Adrenal gland (tissue), 9 donors: ENCODE results near the gene RMP24.

Experiments
- DNase-seq, 7 donors: peaks; one replicate each; pipeline ENCODE4 v3.0.0-alpha.2; 2019 to 2020
- H3K27ac ChIP-seq, 5 donors: fragments of 200-600 bp; sonication (generic) in 4 of 5; 1 replicate in 3 of 5; 2 replicates in 2 of 5; pipeline versions ENCODE4 v1.5.1 to v1.8.0; 2016 to 2020; ENCODE audit warnings: mild to moderate bottlenecking in 1 of 5
- H3K27me3 ChIP-seq: fragments of 200-600 bp; 2 replicates; pipeline ENCODE4 v1.8.0; 2021
- H3K36me3 ChIP-seq, 2 donors: fragments of 200-600 bp; replicated peaks in 1 of 2; 1 replicate in 1 of 2; 2 replicates in 1 of 2; pipeline versions ENCODE4 v1.5.1 to v1.8.0; 2018 to 2022
- H3K4me1 ChIP-seq, 2 donors: fragments of 200-600 bp; replicated peaks in 1 of 2; 1 replicate in 1 of 2; 2 replicates in 1 of 2; pipeline versions ENCODE4 v1.5.1 to v1.8.0; 2018 to 2021
- H3K4me3 ChIP-seq, 4 donors: fragments of 200-600 bp; sonication (generic) in 3 of 4; one replicate each; pipeline ENCODE4 v1.5.1; 2016 to 2018
- H3K9me3 ChIP-seq, 3 donors: fragments of 200-600 bp; sonication (generic) in 1 of 3; replicated peaks in 1 of 3; 1 replicate in 2 of 3; 2 replicates in 1 of 3; pipeline versions ENCODE4 v1.5.1 to v1.8.0; 2016 to 2021
- POLR2A ChIP-seq, 2 donors: fragments of 450-650 bp; IDR thresholded peaks; one replicate each; pipeline ENCODE4 v1.6.1; 2017; ENCODE audit warnings: antibody characterized with exemption in 2 of 2, mild to moderate bottlenecking in 2 of 2, moderate library complexity in 1 of 2
- WGBS, 4 donors: extraction: QIAGEN DNeasy Blood & Tissue Kit in 2 of 4; methylation state at CpG; one replicate each; pipeline versions ENCODE4 v1.1.5 to v1.1.7; 2013 to 2017; 5-methylcytosine and 5-hydroxymethylcytosine counted together
- intact Hi-C, 2 donors: fragments of 100-400 bp; cut with DNase I; formaldehyde crosslinking; loops; one replicate each; pipeline versions ENCODE4 v1.14.1 to v1.15.0; 2022 to 2023
- TF ChIP-seq, protein P1 (sequence below), 6 experiments: fragments of 450-650 bp in 4 of 6; fragments of 200-600 bp in 2 of 6; sonication (generic) in 1 of 6; IDR thresholded peaks; 1 replicate in 5 of 6; 2 replicates in 1 of 6; pipeline versions ENCODE4 v1.5.1 to v1.8.0; 2016 to 2021; ENCODE audit warnings: antibody characterized with exemption in 6 of 6, mild to moderate bottlenecking in 2 of 6, moderate library complexity in 1 of 6
- donor health status: healthy with polysubstance abuse.
- donor health status: Bipolar disorder and iron deficiency.
- donor health status: DM: yes; HTN: yes; CAD: no.
- donor health status: DM: no; HTN: no; CAD: no.
- donor health status: DM: no; HTN: no; CAD: no.

RMP24 gene

DNA sequence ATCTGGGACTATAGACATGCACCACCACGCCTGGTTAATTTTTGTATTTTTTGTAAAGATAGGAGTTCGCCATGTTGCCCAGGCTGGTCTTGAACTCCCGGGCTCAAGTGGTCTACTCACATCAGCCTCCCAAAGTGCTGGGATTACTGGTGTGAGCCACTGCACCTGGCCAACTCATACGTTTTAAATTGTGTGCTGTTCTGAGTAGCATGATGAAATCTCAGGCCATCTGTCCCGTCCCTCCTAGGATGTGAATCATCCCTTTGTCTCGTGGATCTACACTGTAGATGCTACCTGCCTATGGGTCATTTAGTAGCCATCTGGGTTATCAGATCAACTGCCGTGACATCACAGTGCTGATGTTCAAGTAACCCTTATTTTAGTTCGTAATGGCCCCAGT, 38.5 kb upstream of the RMP24 start:
- no peaks in the 10 kb centered on the region for H3K4me1 ChIP-seq
- DNase-seq = no peak
- intact Hi-C loops = no loop called here
- no peaks in the 10 kb centered on the region for H3K27me3 ChIP-seq
- TF ChIP-seq POLR2A (IDR thresholded peaks at IDR 0.05) = no peak
- TF ChIP-seq, protein P1, sequence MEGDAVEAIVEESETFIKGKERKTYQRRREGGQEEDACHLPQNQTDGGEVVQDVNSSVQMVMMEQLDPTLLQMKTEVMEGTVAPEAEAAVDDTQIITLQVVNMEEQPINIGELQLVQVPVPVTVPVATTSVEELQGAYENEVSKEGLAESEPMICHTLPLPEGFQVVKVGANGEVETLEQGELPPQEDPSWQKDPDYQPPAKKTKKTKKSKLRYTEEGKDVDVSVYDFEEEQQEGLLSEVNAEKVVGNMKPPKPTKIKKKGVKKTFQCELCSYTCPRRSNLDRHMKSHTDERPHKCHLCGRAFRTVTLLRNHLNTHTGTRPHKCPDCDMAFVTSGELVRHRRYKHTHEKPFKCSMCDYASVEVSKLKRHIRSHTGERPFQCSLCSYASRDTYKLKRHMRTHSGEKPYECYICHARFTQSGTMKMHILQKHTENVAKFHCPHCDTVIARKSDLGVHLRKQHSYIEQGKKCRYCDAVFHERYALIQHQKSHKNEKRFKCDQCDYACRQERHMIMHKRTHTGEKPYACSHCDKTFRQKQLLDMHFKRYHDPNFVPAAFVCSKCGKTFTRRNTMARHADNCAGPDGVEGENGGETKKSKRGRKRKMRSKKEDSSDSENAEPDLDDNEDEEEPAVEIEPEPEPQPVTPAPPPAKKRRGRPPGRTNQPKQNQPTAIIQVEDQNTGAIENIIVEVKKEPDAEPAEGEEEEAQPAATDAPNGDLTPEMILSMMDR (IDR thresholded peaks at IDR 0.05) = no peak
- no peaks in the 10 kb centered on the region for H3K36me3 ChIP-seq
- WGBS, 4 donors = 71 to 81% (median 72%) methylated on average over 8 of the region's 8 CpGs
- H3K27ac ChIP-seq = no peak overlapping the region
- no peak overlapping the region for H3K4me3 ChIP-seq
- H3K9me3 ChIP-seq = peaks cover 0 to 7% (median 0%) of the 10 kb centered on the region in 3 donors

DNA sequence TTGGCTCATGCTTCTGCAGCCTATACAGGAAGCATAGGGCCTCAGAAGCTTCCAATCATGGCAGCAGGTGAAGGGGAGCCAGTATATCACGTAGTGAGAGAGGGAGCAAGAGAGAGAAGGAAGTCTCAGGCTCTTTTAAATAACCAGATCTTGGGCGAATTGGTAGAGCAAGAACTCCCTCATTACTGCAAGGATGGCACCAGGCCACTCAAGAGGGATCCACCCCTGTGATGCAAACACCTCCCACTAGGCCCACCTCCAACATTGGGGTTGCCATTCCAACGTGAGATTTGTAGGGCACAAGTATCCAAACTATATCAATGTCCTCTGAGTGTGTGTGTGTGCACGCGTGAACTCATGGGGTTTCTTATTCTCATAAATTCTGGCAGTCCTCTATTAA, 37.6 kb upstream of the RMP24 start:
- Histone ChIP-seq H3K4me1 (no peaks in the 10 kb centered on the region), H3K36me3 (no peaks in the 10 kb centered on the region), H3K27ac (no peak overlapping the region), H3K9me3 (peaks cover 0 to 7% (median 0%) of the 10 kb centered on the region in 3 donors), H3K4me3 (no peak overlapping the region), H3K27me3 (no peaks in the 10 kb centered on the region)
- intact Hi-C loops = no loop called here
- TF ChIP-seq, protein P1 (IDR thresholded peaks at IDR 0.05) = no peak
- no peak for TF ChIP-seq POLR2A (IDR thresholded peaks at IDR 0.05)
- DNase-seq = no peak
- 71 to 79% (median 75%) methylated on average over 5 of the region's 5 CpGs for WGBS, 4 donors

DNA sequence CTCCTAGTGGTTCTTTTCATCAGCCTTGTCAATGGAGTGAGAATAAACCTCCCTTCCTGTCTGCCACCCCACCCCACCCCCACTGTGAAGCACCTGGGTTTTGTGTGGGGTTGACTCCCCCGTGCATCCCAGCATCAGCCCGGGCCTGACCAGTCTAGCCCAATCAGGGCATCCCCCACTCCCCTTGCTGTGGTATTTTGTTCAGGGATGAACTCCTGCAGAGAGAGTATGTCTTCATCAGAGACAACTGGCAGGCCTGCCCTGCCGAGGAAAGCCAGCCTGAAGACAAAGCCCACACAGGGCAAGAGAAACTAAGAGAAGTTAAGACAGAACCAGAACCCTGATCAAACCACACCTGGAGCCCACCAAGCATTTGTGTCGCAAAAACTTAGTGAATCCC, 36.7 kb upstream of the RMP24 start:
- Histone ChIP-seq H3K36me3 (no peaks in the 10 kb centered on the region), H3K27me3 (no peaks in the 10 kb centered on the region), H3K4me3 (no peak overlapping the region), H3K4me1 (no peaks in the 10 kb centered on the region), H3K27ac (no peak overlapping the region), H3K9me3 (no peaks in the 10 kb centered on the region)
- no peak for DNase-seq
- 36 to 68% (median 65%) methylated on average over 2 to 4 of the region's 4 CpGs for WGBS, 4 donors
- intact Hi-C loops = no loop called here
- TF ChIP-seq, protein P1 (IDR thresholded peaks at IDR 0.05) = no peak
- TF ChIP-seq POLR2A (IDR thresholded peaks at IDR 0.05) = no peak

DNA sequence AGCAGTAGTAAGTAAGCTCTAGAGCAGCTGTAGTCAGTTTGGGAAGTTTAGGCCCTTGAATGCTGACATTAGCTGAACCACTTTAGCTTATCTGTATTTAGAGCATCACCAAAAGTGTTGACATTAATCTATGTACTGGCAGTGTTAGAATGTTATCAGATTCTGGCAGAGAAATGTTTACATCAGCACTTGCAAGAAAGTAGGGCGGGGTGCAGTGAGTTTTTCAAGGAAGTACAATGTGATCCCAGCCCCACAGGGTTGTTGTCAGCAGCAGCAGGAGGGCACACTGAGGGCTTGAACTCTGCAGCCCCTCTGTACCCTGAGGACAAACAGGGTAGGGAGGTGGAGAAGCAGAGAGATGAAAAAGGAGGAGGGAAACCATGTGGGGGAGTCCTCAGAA, 35.5 kb upstream of the RMP24 start:
- intact Hi-C loops = no loop called here

More for the DNA sequence above, 35.5 kb upstream of the RMP24 start:
- Histone ChIP-seq H3K36me3 (no peaks in the 10 kb centered on the region), H3K9me3 (no peaks in the 10 kb centered on the region), H3K27ac (no peak overlapping the region), H3K4me3 (no peak overlapping the region), H3K4me1 (no peaks in the 10 kb centered on the region), H3K27me3 (no peaks in the 10 kb centered on the region)
- no peak for TF ChIP-seq POLR2A (IDR thresholded peaks at IDR 0.05)
- TF ChIP-seq, protein P1 (IDR thresholded peaks at IDR 0.05) = no peak
- 76 to 88% (median 79%) methylated on average over 1 of the region's 1 CpG for WGBS, 4 donors
- no peak for DNase-seq
